GM12874 (cell line): ENCODE data around the gene FAM217B.

ENCODE experiments used
- TF ChIP-seq, protein P1 (sequence below): IDR thresholded peaks from 2 replicates; pipeline ENCODE4 v1.5.1; 2011; ENCODE audit warnings: low read depth, mild to moderate bottlenecking, control low read depth, low read length, moderate library complexity; ENCODE audit not compliant: insufficient read depth

FAM217B gene

DNA sequence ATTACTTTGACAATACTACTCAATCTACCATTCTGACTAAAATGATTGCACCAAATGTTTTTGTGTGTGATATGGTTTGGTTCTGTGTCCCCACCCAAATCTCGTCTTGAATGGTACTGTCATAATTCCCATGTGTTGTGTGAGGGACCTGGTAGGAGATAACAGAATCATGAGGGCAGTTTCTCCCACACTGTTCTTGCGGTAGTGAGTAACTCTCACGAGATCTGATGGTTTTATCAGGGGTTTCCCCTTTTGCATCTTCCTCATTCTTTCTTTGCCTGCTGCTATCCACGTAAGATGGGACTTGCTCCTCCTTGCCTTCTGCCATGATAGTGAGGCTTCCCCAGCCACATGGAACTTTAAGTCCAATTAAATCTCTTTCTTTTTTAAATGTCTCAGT lies 27.6 kb upstream of the FAM217B start:
- TF ChIP-seq, protein P1, sequence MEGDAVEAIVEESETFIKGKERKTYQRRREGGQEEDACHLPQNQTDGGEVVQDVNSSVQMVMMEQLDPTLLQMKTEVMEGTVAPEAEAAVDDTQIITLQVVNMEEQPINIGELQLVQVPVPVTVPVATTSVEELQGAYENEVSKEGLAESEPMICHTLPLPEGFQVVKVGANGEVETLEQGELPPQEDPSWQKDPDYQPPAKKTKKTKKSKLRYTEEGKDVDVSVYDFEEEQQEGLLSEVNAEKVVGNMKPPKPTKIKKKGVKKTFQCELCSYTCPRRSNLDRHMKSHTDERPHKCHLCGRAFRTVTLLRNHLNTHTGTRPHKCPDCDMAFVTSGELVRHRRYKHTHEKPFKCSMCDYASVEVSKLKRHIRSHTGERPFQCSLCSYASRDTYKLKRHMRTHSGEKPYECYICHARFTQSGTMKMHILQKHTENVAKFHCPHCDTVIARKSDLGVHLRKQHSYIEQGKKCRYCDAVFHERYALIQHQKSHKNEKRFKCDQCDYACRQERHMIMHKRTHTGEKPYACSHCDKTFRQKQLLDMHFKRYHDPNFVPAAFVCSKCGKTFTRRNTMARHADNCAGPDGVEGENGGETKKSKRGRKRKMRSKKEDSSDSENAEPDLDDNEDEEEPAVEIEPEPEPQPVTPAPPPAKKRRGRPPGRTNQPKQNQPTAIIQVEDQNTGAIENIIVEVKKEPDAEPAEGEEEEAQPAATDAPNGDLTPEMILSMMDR: no peak

DNA sequence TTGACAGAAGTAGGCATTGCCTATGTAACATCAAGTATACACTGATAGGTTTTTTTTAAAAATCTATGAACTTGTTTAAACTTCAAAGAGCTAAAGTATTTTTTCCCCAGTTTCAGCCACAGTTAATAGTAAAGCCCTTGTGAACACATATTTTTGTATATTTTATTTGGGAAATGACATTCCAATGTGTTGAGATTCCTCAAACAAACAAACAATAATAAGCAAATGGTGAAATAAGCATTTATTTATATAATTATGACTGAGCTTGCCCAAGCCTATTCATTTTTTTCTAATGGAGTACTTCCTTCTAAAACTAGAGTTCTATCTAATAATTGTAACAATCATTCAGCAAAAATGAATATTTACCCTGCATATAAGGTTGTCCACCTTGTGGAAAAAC lies 19.2 kb upstream of the FAM217B start:
- TF ChIP-seq, protein P1: no peak

DNA sequence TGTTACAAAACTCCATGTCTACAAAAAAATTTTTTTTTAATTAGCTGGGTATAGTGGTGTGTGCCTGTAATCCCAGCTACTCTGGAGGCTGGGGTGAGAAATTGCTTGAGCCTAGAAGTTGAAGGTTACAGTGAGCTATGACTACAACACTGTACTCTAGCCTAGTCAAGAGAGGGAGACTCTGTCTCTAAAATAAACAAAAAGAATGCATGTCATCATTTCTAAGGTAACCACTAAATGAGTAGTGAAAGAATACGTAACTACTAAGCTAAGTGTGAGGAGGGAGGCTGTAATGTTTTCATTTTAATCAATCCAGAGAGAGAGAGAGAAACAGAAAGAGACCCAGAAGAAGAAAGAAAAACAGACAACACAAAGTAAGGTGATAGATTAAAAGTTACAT lies 16.7 kb upstream of the FAM217B start:
- TF ChIP-seq, protein P1: no peak

DNA sequence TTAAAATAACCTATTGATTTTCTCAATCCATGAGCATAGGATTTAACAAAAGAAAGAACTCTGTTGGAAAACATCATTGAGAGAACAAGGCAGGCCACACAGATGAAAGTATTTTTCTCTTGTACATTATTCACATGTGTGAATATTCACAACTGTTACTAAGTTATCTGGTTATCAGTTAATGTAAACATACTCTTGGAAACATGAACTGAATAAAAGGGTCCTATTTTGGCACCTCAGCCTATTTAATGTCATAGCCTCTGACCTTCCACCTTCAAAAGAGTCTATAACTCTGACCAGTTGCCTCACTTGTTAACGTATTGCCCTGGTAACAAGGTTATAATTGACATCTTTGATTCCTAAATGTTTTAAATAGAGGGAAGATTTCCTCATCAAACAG lies 14.8 kb upstream of the FAM217B start:
- TF ChIP-seq, protein P1: no peak

DNA sequence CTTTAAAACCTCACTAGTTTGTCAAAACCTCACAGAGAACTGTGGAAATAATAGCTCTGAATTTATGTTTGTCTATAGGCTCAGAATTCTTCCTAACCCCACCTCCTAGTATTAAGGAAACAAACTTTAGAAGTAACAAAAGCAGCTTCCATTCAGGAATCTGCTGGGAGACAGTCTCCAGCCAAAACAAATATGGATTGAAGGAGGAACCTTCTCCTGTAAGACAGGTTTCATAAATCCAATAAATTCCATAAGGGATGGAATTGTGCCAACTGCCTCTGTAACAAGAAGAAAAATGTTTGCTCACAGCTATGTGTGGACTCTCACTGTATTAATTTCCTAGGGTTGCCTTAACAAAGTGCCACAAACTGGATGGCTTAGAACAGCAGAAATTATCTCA lies 14.3 kb upstream of the FAM217B start:
- TF ChIP-seq, protein P1: no peak

DNA sequence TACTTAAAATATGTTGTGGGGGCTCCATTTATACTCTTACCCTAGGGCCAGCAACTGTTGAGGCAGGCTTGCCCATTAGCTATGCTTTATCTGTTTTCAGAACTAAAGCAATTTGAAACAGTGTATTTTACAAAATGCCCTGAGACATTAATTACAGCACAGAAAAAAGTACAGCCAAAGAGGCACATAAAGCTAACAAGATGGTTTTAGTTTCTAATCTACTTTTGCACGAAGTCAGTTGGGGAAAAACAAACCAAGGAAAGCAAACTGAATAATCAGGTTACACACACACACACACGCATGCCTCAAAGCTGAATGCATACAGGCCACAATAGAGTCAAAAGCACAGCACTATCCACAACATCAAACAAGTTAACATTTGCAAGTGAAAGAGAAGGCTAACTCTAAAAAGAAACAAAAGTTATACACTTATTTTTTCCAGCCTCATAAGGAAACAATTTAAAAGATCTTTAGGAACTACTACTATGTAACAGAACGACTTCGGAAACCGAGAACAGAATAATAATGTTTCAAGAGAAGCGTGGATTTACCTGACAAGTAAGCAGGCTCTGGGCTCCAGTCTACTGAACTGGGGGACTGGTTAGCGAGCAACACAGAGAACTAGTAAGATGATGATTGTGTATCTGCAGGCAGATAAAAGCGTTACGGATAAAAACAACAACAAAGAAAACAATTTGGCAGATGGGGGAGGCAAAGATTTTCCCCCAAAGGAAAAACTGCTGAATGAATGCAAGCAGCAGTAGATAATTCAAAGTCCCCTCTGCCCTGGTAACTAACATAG lies 8.5 kb upstream of the FAM217B start:
- TF ChIP-seq, protein P1: no peak

DNA sequence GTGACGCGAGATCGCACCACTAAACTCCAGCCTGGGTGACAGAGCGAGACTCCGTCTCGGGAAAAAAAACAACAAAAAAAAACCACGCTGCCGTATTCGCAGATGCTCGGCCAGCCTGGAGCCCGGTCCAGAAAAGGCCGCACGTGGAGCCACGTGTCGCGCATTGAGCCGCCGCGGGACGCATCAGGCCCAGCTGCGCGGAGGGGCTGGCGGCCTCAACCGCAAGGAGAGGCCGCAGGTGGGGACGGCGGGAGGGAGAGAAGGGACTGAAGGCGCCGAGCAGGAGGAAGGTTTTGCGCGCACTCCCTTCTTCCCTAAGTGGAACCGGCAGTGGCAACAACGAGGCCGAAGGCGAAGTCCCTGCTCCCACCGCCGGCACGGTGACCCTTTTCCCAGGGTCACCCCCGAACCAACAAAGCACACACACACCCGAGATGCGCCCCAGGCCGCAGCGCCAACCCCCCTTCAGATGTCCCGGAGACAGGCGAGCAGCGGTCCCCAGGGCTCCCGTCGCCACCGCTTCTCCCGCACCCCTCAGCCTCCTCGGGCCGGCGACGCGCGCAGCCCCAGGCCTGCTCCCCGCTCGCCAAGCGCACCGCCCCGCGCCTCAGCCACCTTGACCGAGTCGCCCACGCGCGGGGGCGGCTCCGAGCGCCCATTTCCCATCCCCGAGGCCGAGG lies 7.4 kb upstream of the FAM217B start:
- TF ChIP-seq, protein P1: no peak
